GM18507 (cell line): ENCODE results near the gene KRT81.
A peak's percentile ranks its signal among the peaks of the same experiment; 100 is the strongest.

Experiments
- DNase-seq: peaks from one replicate; pipeline ENCODE4 v3.0.0; 2011; ENCODE audit warnings: low read depth; ENCODE audit not compliant: insufficient read length; ENCODE audit errors: extremely low spot score
- FAIRE-seq: peaks from 2 replicates; lab custom pipeline; 2011; peaks lifted over from hg19 to GRCh38; lab: Jason Lieb, UNC

The KRT81 gene

GRCh38 chr12:52279422-52280318 lies 11.7 kb downstream of the KRT81 start:
- no peak for FAIRE-seq
- DNase-seq, result no peak

GRCh38 chr12:52278575-52279421 lies 12.5 kb downstream of the KRT81 start:
- FAIRE-seq (peak; percentile 87), DNase-seq (peak; percentile 76)

- DNase-seq, result no peak
- no peak for FAIRE-seq
Measured at GRCh38 chr12:52277486-52278245, 13.7 kb downstream of the KRT81 start.

- DNase-seq (no peak), FAIRE-seq (no peak)
Measured at GRCh38 chr12:52275686-52276085, 15.6 kb downstream of the KRT81 start.

GRCh38 chr12:52274521-52275120 lies 16.7 kb downstream of the KRT81 start, which contains the start of gene KRT86:
Gene KRT86 (plus strand): TSS chr12:52274645. CDS start chr12:52301917, 27,272 bp downstream.
- FAIRE-seq, result no peak

GRCh38 chr12:52271158-52271557 lies 20.2 kb downstream of the KRT81 start:
- no peak for FAIRE-seq
- DNase-seq, result no peak

More at GRCh38 chr12:52274521-52275120, 16.7 kb downstream of the KRT81 start, which contains the start of gene KRT86:
- no peak for DNase-seq

- FAIRE-seq, result no peak
Measured at GRCh38 chr12:52270541-52271070, 20.7 kb downstream of the KRT81 start.

GRCh38 chr12:52268212-52268611 lies 23.1 kb downstream of the KRT81 start:
- FAIRE-seq (no peak), DNase-seq (no peak)

More at GRCh38 chr12:52270541-52271070, 20.7 kb downstream of the KRT81 start:
- no peak for DNase-seq

- FAIRE-seq (no peak), DNase-seq (no peak)
Measured at GRCh38 chr12:52267699-52268098, 23.6 kb downstream of the KRT81 start.

- FAIRE-seq (no peak), DNase-seq (no peak)
Measured at GRCh38 chr12:52267266-52267665, 24.1 kb downstream of the KRT81 start.

- no peak for DNase-seq
- no peak for FAIRE-seq
Measured at GRCh38 chr12:52266514-52266913, 24.8 kb downstream of the KRT81 start.

- FAIRE-seq (no peak), DNase-seq (no peak)
Measured at GRCh38 chr12:52264435-52264825, 26.9 kb downstream of the KRT81 start.

- FAIRE-seq (no peak), DNase-seq (no peak)
Measured at GRCh38 chr12:52263761-52264434, 27.4 kb downstream of the KRT81 start.

- FAIRE-seq (no peak), DNase-seq (no peak)
Measured at GRCh38 chr12:52262286-52262685, 29.0 kb downstream of the KRT81 start.

- no peak for DNase-seq
Measured at GRCh38 chr12:52261208-52261484, 30.2 kb downstream of the KRT81 start.

GRCh38 chr12:52260361-52261207 lies 30.8 kb downstream of the KRT81 start:
- FAIRE-seq (no peak), DNase-seq (no peak)

More at GRCh38 chr12:52261208-52261484, 30.2 kb downstream of the KRT81 start:
- FAIRE-seq, result no peak

- FAIRE-seq (no peak), DNase-seq (no peak)
Measured at GRCh38 chr12:52259657-52260243, 31.6 kb downstream of the KRT81 start.
